ENCODE measurements around the gene COL8A2. TPM values are rescaled to one million over a fixed set of nuclear protein-coding genes. Genes with fewer than 3 reads are reported as not detected.

COL8A2 gene
- polyA plus RNA-seq, 1 donor from 2014 or later, result not detected

DNA sequence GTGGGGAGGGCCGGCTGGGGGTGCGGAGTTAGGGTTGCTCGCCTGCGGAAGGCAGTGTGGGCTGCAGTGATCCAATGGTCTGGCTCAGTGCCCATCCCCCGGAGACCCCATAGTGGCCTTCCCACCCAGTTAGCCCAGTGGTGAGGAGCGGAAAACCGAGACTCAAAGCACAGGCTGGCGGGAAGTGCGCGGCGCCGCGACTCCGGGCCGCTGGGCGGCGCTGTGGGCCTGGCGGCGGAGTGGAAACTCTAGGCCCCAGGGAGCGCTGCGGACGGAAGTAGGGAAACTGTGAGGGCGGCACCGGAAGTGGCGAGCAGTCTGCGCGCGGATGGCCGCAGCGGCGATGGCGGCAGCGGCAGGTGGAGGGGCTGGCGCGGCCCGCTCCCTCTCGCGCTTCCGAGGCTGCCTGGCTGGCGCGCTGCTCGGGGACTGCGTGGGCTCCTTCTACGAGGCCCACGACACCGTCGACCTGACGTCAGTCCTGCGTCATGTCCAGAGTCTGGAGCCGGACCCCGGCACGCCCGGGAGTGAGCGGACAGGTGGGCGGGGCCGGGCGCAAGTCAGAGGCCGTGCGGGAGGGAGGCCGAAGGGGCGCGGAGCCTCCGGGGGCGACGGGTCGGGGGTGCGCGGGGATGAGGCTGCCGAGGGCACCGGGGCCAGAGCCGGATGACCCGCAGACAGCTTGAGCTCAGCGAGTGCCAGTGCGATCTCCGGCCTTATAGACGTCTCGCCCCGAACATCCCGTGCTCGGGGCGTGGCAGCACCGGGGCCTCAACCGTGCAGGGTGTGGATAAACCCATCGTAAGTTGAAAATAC, 36.2 kb downstream of the COL8A2 start, which contains the start of gene ADPRS:
TSS of gene ADPRS (plus strand) at position 316 of the 816 bp plus-strand sequence. CDS start at position 329, 13 bp downstream.
- Mint-ChIP-seq H3K27ac (peak within 1 kb of the TSS; percentile 82 to 99 (median 92)), H3K4me3 (peak within 1 kb of the TSS; percentile 79 to 97 (median 90)), H3K9me3 (no peaks in the 10 kb centered on the region), H3K27me3 (peaks cover 15% of the 10 kb centered on the region), H3K4me1 (peaks cover 7 to 10% (median 7%) of the 10 kb centered on the region in 3 donors), H3K36me3 (no peaks in the 10 kb centered on the region)

DNA sequence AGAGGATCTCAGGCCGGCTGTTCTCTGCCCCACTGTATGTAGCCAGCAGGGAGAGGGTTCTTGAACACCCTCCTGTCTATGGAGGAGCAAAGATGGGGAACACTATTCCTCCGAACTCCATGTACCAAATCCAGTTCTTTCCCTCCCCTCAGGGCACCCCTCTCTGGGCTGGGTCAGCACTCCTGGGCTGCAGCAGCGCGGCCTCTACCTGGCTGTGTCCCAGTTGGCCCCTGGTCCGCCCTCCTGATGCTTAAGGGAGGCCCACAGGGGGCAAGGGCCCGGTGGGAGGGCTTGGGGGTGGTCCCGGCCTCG, 36.8 kb downstream of the COL8A2 start:
- Mint-ChIP-seq H3K27me3 (peaks cover 16% of the 10 kb centered on the region), H3K4me1 (peaks cover 7 to 10% (median 7%) of the 10 kb centered on the region in 3 donors), H3K27ac (peak overlapping the region in 2 of 3 donors; percentile 82 to 92), H3K9me3 (no peaks in the 10 kb centered on the region), H3K4me3 (peak overlapping the region; percentile 79 to 97 (median 90)), H3K36me3 (no peaks in the 10 kb centered on the region)

DNA sequence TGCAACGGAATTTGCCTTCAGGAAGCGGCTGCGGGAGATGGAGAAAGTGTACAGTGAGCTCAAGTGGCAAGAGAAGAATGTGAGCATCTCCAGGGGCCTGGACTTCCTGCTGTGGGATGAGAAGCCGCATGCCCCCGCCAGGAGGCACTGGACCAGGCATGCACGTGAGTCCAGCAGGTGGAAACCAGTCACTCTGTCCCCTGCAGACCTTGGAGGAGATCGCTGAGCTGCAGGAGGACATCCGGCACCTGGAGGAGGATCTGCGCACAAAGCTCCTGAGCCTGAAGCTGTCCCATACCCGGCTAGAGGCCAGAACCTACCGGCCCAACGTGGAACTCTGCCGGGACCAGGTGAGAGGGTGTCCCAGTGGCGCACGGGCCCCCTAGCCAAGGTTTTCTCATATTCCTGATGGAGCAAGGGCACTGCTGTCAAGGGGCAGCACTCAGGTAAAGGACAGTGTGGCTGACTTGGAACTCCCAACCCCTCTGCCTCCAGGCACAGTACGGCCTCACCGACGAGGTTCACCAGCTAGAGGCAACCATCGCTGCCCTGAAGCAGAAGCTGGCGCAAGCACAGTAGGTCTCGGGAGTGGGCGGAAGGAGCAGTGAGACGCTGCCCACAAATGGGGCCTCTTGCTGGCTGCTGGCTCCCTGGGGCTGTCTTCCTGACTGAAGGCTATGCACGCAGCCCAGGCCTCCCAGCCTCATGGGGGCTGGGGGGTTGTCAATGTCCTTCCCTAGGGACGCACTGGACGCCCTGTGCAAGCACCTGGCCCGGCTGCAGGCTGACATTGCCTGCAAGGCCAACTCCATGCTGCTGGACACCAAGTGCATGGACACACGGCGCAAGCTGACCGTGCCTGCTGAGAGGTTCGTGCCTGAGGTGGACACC, 37.5 kb downstream of the COL8A2 start:
- H3K27me3 Mint-ChIP-seq, result peaks cover 18% of the 10 kb centered on the region
- H3K36me3 Mint-ChIP-seq, result no peaks in the 10 kb centered on the region
- peak overlapping the region in 3 of 4 donors; percentile 34 to 82 (median 79) for H3K4me3 Mint-ChIP-seq
- H3K4me1 Mint-ChIP-seq, result peaks cover 7 to 10% (median 7%) of the 10 kb centered on the region in 3 donors
- H3K27ac Mint-ChIP-seq, result peak overlapping the region in 2 of 3 donors; percentile 40 to 90
- H3K9me3 Mint-ChIP-seq, result no peaks in the 10 kb centered on the region

DNA sequence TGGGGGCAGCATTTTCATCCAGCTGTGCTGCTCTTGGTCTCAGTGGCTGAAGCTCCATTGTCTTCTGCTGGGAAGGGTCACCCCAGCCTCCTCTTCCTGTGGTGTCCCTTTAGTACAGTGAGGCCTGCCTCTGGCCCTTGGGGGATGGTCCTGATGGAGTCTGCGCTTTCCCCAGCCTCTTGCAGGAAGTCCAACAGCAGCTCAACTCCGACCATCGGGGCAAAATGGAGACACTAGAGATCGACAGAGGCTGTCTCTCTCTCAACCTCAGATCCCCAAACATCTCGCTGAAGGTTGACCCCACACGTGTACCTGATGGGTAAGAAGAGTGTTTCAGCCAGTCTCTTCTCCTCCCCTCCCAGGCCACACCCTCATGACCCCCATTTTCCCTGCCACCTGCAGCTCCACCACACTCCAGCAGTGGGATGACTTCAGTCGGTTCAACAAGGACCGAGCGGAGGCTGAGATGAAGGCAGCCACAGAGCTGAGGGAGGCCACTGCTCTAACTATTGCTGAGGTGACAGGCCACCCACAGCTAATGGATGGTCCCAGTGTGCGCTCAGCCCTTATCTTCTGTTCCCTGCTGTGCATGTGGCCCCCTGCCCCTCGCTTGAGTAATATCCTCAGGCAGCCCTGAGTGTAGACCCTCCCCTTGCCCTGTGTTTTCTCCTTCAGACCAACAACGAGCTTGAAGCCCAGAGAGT, 38.3 kb downstream of the COL8A2 start:
- peaks cover 7 to 10% (median 7%) of the 10 kb centered on the region in 3 donors for H3K4me1 Mint-ChIP-seq
- H3K4me3 Mint-ChIP-seq, result peak overlapping the region in 3 of 4 donors; percentile 34 to 82 (median 79)
- H3K27me3 Mint-ChIP-seq, result peaks cover 24% of the 10 kb centered on the region
- H3K27ac Mint-ChIP-seq, result peak overlapping the region in 2 of 3 donors; percentile 40 to 90
- H3K9me3 Mint-ChIP-seq, result no peaks in the 10 kb centered on the region
- H3K36me3 Mint-ChIP-seq, result no peaks in the 10 kb centered on the region

DNA sequence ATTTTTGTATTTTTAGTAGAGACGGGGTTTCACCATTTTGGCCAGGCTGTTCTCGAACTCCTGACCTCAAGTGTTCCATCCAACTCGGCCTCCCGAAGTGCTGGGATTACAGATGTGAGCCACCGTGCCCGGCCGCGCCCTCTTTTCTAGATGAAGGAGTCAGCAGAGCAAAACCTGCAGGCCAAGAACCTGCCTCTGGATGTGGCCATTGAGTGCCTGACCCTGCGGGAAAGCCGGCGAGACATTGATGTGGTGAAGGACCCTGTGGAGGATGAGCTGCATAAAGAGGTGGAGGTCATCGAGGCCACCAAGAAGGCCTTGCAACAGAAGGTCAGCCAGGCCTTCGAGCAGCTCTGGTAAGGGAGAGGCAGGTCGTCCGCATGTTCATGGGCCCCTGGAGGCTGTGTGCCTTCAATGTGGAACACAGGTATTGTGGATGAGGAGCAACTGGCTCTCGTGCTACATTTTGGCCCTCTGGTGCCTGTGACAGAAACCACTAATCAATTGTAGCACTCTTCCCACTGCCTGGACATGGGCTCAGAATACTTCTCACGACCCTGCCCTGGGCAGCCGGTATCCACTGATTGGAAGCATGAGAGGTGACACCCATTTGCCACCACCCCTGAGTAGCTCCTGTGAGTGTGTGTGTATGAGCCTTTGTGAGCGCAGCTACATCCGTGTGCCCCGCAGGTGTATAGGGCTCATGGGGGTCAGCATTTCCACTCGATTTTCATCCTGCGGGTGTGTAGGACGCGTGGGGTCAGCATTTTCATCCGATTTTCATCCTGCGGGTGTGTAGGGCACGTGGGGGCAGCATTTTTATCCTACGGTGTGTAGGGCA, 39.1 kb downstream of the COL8A2 start:
- Mint-ChIP-seq H3K27me3 (peaks cover 24% of the 10 kb centered on the region), H3K27ac (peak overlapping the region; percentile 5 to 59 (median 25)), H3K9me3 (no peaks in the 10 kb centered on the region)

DNA sequence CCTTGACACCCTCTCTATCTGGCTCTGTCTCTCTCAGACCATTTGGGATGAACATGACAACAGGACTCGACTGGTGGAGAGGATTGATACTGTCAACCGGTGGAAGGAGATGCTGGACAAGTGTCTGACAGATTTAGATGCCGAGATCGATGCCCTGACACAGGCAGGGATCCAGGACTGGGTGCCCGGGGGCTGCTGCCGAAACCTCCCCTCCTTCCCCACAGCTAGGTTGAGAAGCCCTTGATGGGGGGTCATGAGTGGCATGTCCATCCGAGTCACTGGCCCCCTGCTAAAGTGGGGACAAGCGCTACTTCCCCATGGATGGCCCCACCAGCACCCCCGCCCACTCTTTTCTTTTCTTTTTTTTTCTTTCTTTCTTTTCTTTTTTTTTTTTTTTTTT, 39.9 kb downstream of the COL8A2 start:
- H3K4me3 Mint-ChIP-seq, result peak overlapping the region in 2 of 4 donors; percentile 30 to 37
- peaks cover 24% of the 10 kb centered on the region for H3K27me3 Mint-ChIP-seq
- H3K9me3 Mint-ChIP-seq, result no peaks in the 10 kb centered on the region
- H3K4me1 Mint-ChIP-seq, result peaks cover 7 to 9% (median 7%) of the 10 kb centered on the region in 3 donors
- H3K27ac Mint-ChIP-seq, result no peak overlapping the region
- no peaks in the 10 kb centered on the region for H3K36me3 Mint-ChIP-seq

More for the DNA sequence above, 39.1 kb downstream of the COL8A2 start:
- peaks cover 7 to 10% (median 7%) of the 10 kb centered on the region in 3 donors for H3K4me1 Mint-ChIP-seq
- H3K36me3 Mint-ChIP-seq, result no peaks in the 10 kb centered on the region
- H3K4me3 Mint-ChIP-seq, result peak overlapping the region in 1 of 4 donors; percentile 82

DNA sequence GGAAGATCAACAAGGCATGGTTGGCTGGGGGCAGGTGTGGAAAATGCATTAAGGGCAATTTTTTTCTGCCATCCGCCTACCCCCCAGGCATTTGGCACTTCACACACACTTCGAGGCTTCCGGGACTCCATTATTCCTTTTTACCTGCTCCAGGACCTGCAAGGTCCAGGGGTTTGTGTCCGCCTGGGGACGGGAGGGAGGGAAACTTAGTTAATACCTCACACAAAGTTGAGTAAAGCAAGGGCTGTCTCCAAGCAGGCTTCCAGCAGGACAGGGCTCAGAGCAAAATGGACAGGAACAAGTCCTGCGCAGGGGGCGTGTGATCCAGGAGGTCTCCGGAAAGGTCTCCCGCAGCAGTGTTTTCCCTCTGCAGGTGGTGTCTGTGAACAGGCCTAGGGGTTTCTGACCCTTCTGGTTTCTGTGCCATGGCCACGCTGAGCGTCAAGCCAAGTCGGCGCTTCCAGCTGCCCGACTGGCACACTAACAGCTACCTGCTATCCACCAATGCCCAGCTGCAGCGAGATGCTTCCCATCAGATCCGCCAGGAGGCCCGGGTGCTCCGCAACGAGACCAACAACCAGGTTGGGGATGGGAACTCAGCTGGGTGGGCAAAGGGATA, 40.4 kb downstream of the COL8A2 start:
- Mint-ChIP-seq H3K9me3 (no peaks in the 10 kb centered on the region), H3K27me3 (peaks cover 24% of the 10 kb centered on the region), H3K27ac (peak overlapping the region in 1 of 3 donors; percentile 9), H3K4me1 (peaks cover 5% of the 10 kb centered on the region in 3 donors), H3K4me3 (peak overlapping the region in 3 of 4 donors; percentile 30 to 37 (median 35)), H3K36me3 (no peaks in the 10 kb centered on the region)

DNA sequence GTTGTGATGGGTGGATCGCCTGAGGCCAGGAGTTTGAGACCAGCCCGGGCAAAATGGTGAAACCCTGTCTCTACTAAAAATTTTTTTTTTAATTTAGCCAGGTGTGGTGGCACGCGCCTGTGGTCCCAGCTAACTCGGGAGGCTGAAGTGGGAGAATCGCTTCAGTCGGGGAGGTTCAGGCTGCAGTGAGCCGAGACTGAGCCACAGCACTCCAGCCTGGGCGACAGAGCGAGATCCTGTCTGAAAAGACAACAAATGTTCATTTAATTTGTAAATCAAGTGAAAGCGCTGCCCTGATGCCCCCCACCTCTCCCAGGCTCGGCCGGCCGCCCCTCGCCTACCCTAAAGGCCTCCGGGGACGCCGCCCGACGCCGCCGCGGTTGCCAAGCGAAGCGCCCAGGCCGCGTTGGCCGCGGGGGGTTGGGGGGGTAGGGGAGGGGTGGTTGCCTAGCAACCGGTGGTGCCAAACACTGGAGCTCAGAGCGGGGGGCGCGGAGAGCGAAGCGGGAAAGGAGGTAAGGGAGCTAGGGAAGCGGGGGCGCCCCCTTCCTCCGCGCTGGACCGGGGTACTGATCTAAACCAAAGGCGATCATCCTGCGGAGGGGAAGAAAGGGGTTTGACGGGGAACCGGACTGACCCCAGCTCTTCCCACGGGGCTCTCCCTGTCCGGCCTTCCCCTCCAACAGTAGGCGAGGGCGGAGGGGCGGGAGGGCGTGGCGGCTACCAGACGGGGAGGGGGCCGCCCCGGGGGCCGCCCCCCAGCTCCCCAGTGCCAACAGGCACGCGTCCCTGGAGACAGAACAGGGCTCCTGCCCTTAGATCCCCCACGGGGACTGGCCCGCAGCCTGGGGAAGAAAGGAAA, 41.2 kb downstream of the COL8A2 start, which contains the start of gene TEKT2:
TSS of gene TEKT2 (plus strand) at position 460 of the 862 bp plus-strand sequence. CDS start 828 bp downstream, outside the sequence.
- Mint-ChIP-seq H3K27ac (peak within 1 kb of the TSS in 1 of 3 donors; percentile 9), H3K36me3 (no peaks in the 10 kb centered on the region), H3K9me3 (no peaks in the 10 kb centered on the region), H3K27me3 (peaks cover 24% of the 10 kb centered on the region), H3K4me3 (peak within 1 kb of the TSS in 3 of 4 donors; percentile 30 to 60 (median 35)), H3K4me1 (no peaks in the 10 kb centered on the region)

DNA sequence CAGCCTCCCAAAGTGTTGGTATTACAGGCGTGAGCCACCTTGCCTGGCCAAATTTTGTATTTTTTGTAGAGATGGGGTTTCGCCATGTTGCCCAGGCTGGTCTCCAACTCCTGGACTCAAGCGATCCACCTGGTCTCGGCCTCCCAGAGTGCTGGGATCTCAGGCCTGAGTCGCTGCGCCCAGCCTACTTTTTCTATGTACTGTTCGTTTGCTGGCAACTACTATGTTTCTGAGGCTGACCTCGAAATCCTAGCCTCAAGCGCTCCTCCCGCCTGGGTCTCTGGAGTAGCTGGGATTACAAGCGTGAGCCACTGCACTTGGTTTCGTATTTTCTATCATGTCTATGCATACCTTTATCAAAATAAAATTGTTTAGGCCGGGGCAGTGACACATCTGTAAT, 41.8 kb downstream of the COL8A2 start:
- H3K4me3 Mint-ChIP-seq, result peak overlapping the region in 1 of 4 donors; percentile 7
- H3K36me3 Mint-ChIP-seq, result no peaks in the 10 kb centered on the region
- no peak overlapping the region for H3K27ac Mint-ChIP-seq
- no peaks in the 10 kb centered on the region for H3K4me1 Mint-ChIP-seq
- H3K27me3 Mint-ChIP-seq, result peaks cover 24% of the 10 kb centered on the region
- no peaks in the 10 kb centered on the region for H3K9me3 Mint-ChIP-seq

DNA sequence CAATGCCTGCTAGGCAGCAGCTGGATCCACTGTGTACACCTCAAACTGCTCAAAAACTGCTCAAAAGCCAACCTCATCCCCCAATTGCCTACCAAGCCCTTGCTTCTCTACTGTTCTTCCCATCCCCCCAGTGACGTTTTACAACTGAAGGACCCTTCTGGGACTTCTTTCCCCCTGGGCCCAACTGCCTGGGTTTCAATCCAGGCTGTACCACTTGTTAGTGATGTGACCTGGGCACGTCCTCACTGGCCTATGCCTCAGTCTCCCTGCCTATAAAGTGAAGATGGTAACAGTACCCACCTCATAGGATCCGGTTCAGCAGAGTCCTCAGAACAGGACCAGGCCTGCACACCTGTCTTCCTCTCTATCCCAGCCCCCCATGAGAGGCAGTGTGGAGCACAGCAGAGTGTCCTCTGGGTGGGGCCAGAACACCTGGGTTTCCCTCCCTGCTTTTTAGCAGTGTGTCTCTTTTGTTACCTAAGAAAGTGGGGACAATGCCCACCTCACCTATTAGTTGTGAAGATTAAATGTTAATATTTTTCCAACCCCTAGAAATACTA, 43.0 kb downstream of the COL8A2 start:
- H3K9me3 Mint-ChIP-seq, result no peaks in the 10 kb centered on the region
- peaks cover 24% of the 10 kb centered on the region for H3K27me3 Mint-ChIP-seq
- no peaks in the 10 kb centered on the region for H3K36me3 Mint-ChIP-seq
- peak overlapping the region in 1 of 4 donors; percentile 6 for H3K4me3 Mint-ChIP-seq
- H3K27ac Mint-ChIP-seq, result no peak overlapping the region
- no peaks in the 10 kb centered on the region for H3K4me1 Mint-ChIP-seq

DNA sequence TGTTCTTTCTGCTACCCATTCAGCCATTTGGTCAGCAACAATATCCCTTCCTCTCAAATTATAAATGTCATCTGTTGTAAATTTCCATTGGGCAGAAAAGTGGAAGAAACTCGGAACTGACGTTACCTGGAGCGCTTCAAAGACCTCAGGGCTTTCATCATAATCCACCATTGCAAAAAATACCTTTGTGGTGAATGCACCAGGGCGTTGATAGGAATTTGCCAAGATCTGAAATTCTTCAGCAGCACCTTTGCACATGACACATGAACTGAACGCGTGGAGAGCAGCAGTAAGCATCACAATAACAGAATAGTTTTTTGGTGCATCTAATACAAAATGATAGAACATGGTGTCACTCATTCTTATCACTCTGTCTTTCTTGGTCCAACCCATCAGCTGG, 44.2 kb downstream of the COL8A2 start:
- H3K4me1 Mint-ChIP-seq, result no peaks in the 10 kb centered on the region
- H3K27me3 Mint-ChIP-seq, result peaks cover 20% of the 10 kb centered on the region
- H3K4me3 Mint-ChIP-seq, result no peak overlapping the region
- no peak overlapping the region for H3K27ac Mint-ChIP-seq
- no peaks in the 10 kb centered on the region for H3K9me3 Mint-ChIP-seq
- no peaks in the 10 kb centered on the region for H3K36me3 Mint-ChIP-seq

DNA sequence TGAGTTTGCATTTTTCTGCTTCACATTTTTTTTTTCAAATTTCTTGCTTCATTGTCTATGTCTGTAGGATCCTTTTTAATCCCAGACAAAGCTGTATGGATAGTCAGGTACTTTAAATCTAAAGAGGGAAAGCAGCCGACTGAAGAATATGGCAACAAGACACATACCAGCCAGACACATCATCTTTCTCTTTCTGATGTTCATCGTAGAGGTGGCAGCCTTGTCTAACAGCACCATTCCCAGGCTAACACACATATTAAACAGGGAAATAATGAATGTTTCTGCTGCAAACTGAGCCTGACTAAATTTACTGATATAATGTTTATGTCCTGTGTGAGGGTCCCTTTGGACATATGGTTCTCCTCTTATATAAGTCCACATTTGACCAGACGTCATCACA, 44.8 kb downstream of the COL8A2 start:
- Mint-ChIP-seq H3K36me3 (no peaks in the 10 kb centered on the region), H3K9me3 (no peaks in the 10 kb centered on the region), H3K4me1 (no peaks in the 10 kb centered on the region), H3K4me3 (no peak overlapping the region), H3K27me3 (peaks cover 17% of the 10 kb centered on the region), H3K27ac (no peak overlapping the region)

Measured in IgD-negative memory B cell (primary cell).